IPS DF 4.7 (cell line): ENCODE measurements around the gene COL4A1.

ENCODE experiments used
- DNase-seq: peaks from one replicate; pipeline ENCODE4 v3.0.0-alpha.2; 2013; ENCODE audit warnings: low spot score; ENCODE audit errors: extremely low read depth

The COL4A1 gene

GRCh38 chr13:110239280-110240125, 67.5 kb downstream of the COL4A1 start:
- no peak for DNase-seq

GRCh38 chr13:110238818-110239195, 68.2 kb downstream of the COL4A1 start:
- DNase-seq = no peak

GRCh38 chr13:110237875-110238817, 68.8 kb downstream of the COL4A1 start:
- no peak for DNase-seq

GRCh38 chr13:110236831-110237261, 70.1 kb downstream of the COL4A1 start:
- no peak for DNase-seq

GRCh38 chr13:110236431-110236830, 70.5 kb downstream of the COL4A1 start:
- no peak for DNase-seq

GRCh38 chr13:110234532-110234931, 72.4 kb downstream of the COL4A1 start:
- DNase-seq = no peak

GRCh38 chr13:110233951-110234280, 73.0 kb downstream of the COL4A1 start:
- no peak for DNase-seq

GRCh38 chr13:110233181-110233950, 73.6 kb downstream of the COL4A1 start:
- DNase-seq = no peak

- DNase-seq = no peak
These were observed 74.2 kb downstream of the COL4A1 start for GRCh38 chr13:110232756-110233155.

- no peak for DNase-seq
These were observed 74.8 kb downstream of the COL4A1 start for GRCh38 chr13:110232142-110232541.

- DNase-seq = no peak
These were observed 75.5 kb downstream of the COL4A1 start for GRCh38 chr13:110231348-110232047.

GRCh38 chr13:110230661-110231347, 76.2 kb downstream of the COL4A1 start:
- no peak for DNase-seq

- DNase-seq = no peak
These were observed 76.9 kb downstream of the COL4A1 start for GRCh38 chr13:110229905-110230563.

GRCh38 chr13:110228936-110229904, 77.7 kb downstream of the COL4A1 start:
- no peak for DNase-seq

- no peak for DNase-seq
These were observed 78.9 kb downstream of the COL4A1 start for GRCh38 chr13:110227864-110228643.

- no peak for DNase-seq
These were observed 79.5 kb downstream of the COL4A1 start for GRCh38 chr13:110227416-110227815.

GRCh38 chr13:110225609-110226574, 81.1 kb downstream of the COL4A1 start:
- no peak for DNase-seq
